Measurements from ENCODE around the gene CNTNAP2.

GRCh38 chr7:146321301-146321700 lies 204.7 kb downstream of the CNTNAP2 start:
- TF ChIP-seq HDGF (IDR thresholded peaks at IDR 0.05; ENCODE audit: borderline replicate concordance), result no peak
- TF ChIP-seq ELF4 (IDR thresholded peaks at IDR 0.05), result no peak
- no peak for TF ChIP-seq FOXM1 (IDR thresholded peaks at IDR 0.05; ENCODE audit: borderline replicate concordance)
